H1 (cell line): ENCODE results near the gene PPIL3. TPM values are rescaled to one million over a fixed set of nuclear protein-coding genes. Genes with fewer than 3 reads are reported as not detected.

ENCODE experiments used
- CTCF ChIA-PET: fragments of 300-600 bp; sonication (Branson Sonifier 250); formaldehyde crosslinking; loops from one replicate; lab custom pipeline; 2021; ENCODE audit not compliant: partially characterized antibody; lab: Charles Lee
- POLR2A ChIA-PET: fragments of 300-600 bp; sonication (Branson Sonifier 250); formaldehyde crosslinking; loops from one replicate; lab custom pipeline; 2021; ENCODE audit warnings: inconsistent platforms; ENCODE audit not compliant: partially characterized antibody; lab: Charles Lee
- DNase-seq, 2 experiments: peaks; one replicate each; pipeline versions ENCODE4 v3.0.0 to v3.0.0-alpha.2; 2010 to 2022; ENCODE audit warnings: low spot score in 2 of 2, low read depth in 1 of 2, mixed read lengths in 1 of 2
- FAIRE-seq: peaks from 2 replicates; lab custom pipeline; 2011; peaks lifted over from hg19 to GRCh38; lab: Jason Lieb, UNC
- H2AFZ ChIP-seq: 2 replicates; pipeline ENCODE4 v1.8.1; 2012; ENCODE audit warnings: low read length, inconsistent platforms
- H2AK5ac ChIP-seq: 2 replicates; pipeline ENCODE4 v1.6.1; 2013; ENCODE audit warnings: low read depth, low read length
- H2BK120ac ChIP-seq: replicated peaks from 2 replicates; pipeline ENCODE3; 2013; ENCODE audit warnings: low read depth, low read length, inconsistent platforms
- H2BK12ac ChIP-seq: 2 replicates; pipeline ENCODE4 v1.6.1; 2013; ENCODE audit warnings: low read depth, low read length
- H2BK15ac ChIP-seq: 2 replicates; pipeline ENCODE4 v1.6.1; 2013; ENCODE audit warnings: low read length
- H2BK20ac ChIP-seq: 2 replicates; pipeline ENCODE4 v1.6.1; 2013; ENCODE audit warnings: low read length
- H2BK5ac ChIP-seq: 2 replicates; pipeline ENCODE4 v1.6.1; 2013; ENCODE audit warnings: low read depth, low read length
- H3K14ac ChIP-seq: 2 replicates; pipeline ENCODE4 v1.6.1; 2013; ENCODE audit warnings: inconsistent platforms; ENCODE audit not compliant: insufficient read length
- H3K18ac ChIP-seq: 2 replicates; pipeline ENCODE4 v1.6.1; 2013; ENCODE audit warnings: low read length; ENCODE audit errors: extremely low read depth
- H3K23ac ChIP-seq: 2 replicates; pipeline ENCODE4 v1.6.1; 2013; ENCODE audit warnings: inconsistent platforms; ENCODE audit not compliant: insufficient read length
- H3K23me2 ChIP-seq: 2 replicates; pipeline ENCODE4 v1.6.1; 2013; ENCODE audit warnings: low read depth, low read length
- H3K27ac ChIP-seq: 2 replicates; pipeline ENCODE4 v1.6.1; 2011; ENCODE audit warnings: low read depth, low read length, inconsistent platforms
- H3K27me3 ChIP-seq, 4 experiments: replicated peaks in 1 of 4; 1 replicate in 1 of 4; 2 replicates in 3 of 4; pipeline versions ENCODE4 v1.6.1 to v1.8.1; 2011 to 2013; ENCODE audit warnings: low read length in 3 of 4, mild to moderate bottlenecking in 3 of 4, inconsistent platforms in 2 of 4, mixed read lengths in 2 of 4, moderate library complexity in 1 of 4; ENCODE audit not compliant: control insufficient read depth in 3 of 4, insufficient read depth in 3 of 4; ENCODE audit errors: extremely low read depth in 1 of 4
- H3K36me3 ChIP-seq, 4 experiments: 2 replicates each; pipeline versions ENCODE4 v1.6.1 to v1.8.1; 2011 to 2013; ENCODE audit warnings: mild to moderate bottlenecking in 4 of 4, low read length in 3 of 4, moderate library complexity in 2 of 4, control low read depth in 1 of 4, inconsistent platforms in 1 of 4; ENCODE audit not compliant: insufficient read depth in 4 of 4, control insufficient read depth in 2 of 4
- H3K4ac ChIP-seq: replicated peaks from 2 replicates; pipeline ENCODE3; 2013; ENCODE audit warnings: low read length, low read depth, mixed read lengths, inconsistent platforms; ENCODE audit not compliant: insufficient read length
- H3K4me1 ChIP-seq, 4 experiments: replicated peaks in 1 of 4; 1 replicate in 1 of 4; 2 replicates in 3 of 4; pipeline versions ENCODE4 v1.6.1 to v1.8.1; 2011 to 2013; ENCODE audit warnings: low read length in 3 of 4, inconsistent platforms in 2 of 4, mixed read lengths in 1 of 4; ENCODE audit not compliant: insufficient read depth in 4 of 4, control insufficient read depth in 3 of 4
- H3K4me2 ChIP-seq, 2 experiments: 2 replicates each; pipeline versions ENCODE4 v1.6.1 to v1.8.1; 2011 to 2013; ENCODE audit warnings: low read depth in 2 of 2, low read length in 2 of 2, control low read depth in 1 of 2, inconsistent platforms in 1 of 2, mild to moderate bottlenecking in 1 of 2; ENCODE audit not compliant: insufficient read depth in 1 of 2
- H3K4me3 ChIP-seq, 4 experiments: fragments of 200-600, 300-600 bp in 1 of 4; sonication (generic), shearing (Covaris generic), sonication (Bioruptor Twin) in 1 of 4; 2 replicates each; pipeline versions ENCODE4 v1.5.1 to v1.8.1; 2011 to 2016; ENCODE audit warnings: low read length in 4 of 4, low read depth in 3 of 4, control low read depth in 2 of 4, inconsistent platforms in 2 of 4, mild to moderate bottlenecking in 2 of 4, mixed read lengths in 1 of 4, moderate library complexity in 1 of 4; ENCODE audit not compliant: insufficient read depth in 2 of 4; ENCODE audit errors: extremely low read depth in 1 of 4
- H3K56ac ChIP-seq: replicated peaks from 2 replicates; pipeline ENCODE3; 2013; ENCODE audit warnings: low read depth, mild to moderate bottlenecking, mixed read lengths, low read length, inconsistent platforms; ENCODE audit not compliant: insufficient read length
- H3K79me1 ChIP-seq: 2 replicates; pipeline ENCODE4 v1.6.1; 2013; ENCODE audit warnings: low read depth, low read length, control low read depth
- H3K79me2 ChIP-seq, 2 experiments: 2 replicates each; pipeline versions ENCODE4 v1.6.1 to v1.8.1; 2012 to 2013; ENCODE audit warnings: low read length in 2 of 2, mild to moderate bottlenecking in 2 of 2, inconsistent platforms in 1 of 2; ENCODE audit not compliant: insufficient read depth in 2 of 2, control insufficient read depth in 1 of 2
- H3K9ac ChIP-seq, 4 experiments: replicated peaks in 1 of 4; 1 replicate in 1 of 4; 2 replicates in 3 of 4; pipeline versions ENCODE4 v1.6.1 to v1.8.1; 2011 to 2013; ENCODE audit warnings: low read depth in 3 of 4, low read length in 3 of 4, control low read depth in 2 of 4, mild to moderate bottlenecking in 2 of 4, moderate library complexity in 2 of 4, inconsistent platforms in 1 of 4; ENCODE audit errors: extremely low read depth in 1 of 4
- H3K9me3 ChIP-seq, 2 experiments: 2 replicates each; pipeline versions ENCODE4 v1.6.1 to v1.8.1; 2012 to 2013; ENCODE audit warnings: mild to moderate bottlenecking in 2 of 2, moderate library complexity in 2 of 2, control low read depth in 1 of 2, inconsistent platforms in 1 of 2, low read depth in 1 of 2, low read length in 1 of 2, mixed read lengths in 1 of 2; ENCODE audit not compliant: insufficient read depth in 2 of 2
- H4K20me1 ChIP-seq, 2 experiments: replicated peaks in 1 of 2; 2 replicates each; pipeline versions ENCODE3 to v1.8.1; 2011 to 2013; ENCODE audit warnings: inconsistent platforms in 2 of 2, low read length in 2 of 2, mild to moderate bottlenecking in 1 of 2; ENCODE audit not compliant: insufficient read depth in 2 of 2, control insufficient read depth in 1 of 2
- H4K5ac ChIP-seq: 2 replicates; pipeline ENCODE4 v1.6.1; 2013; ENCODE audit warnings: low read length, low read depth, mixed read lengths, inconsistent platforms; ENCODE audit not compliant: insufficient read length
- H4K8ac ChIP-seq: 2 replicates; pipeline ENCODE4 v1.8.0; 2013; ENCODE audit warnings: mild to moderate bottlenecking, moderate library complexity, low read length, inconsistent platforms; ENCODE audit not compliant: insufficient read depth; ENCODE audit errors: extremely low read depth
- H4K91ac ChIP-seq: replicated peaks from 2 replicates; pipeline ENCODE3; 2013; ENCODE audit warnings: low read length, mixed read lengths, inconsistent platforms; ENCODE audit not compliant: insufficient read length
- BRCA1 ChIP-seq: IDR thresholded peaks from 2 replicates; pipeline ENCODE4 v1.6.1; 2012; ENCODE audit warnings: low read depth, low read length, improper control_type of control experiment
- KDM4A ChIP-seq: IDR thresholded peaks from one replicate; pipeline ENCODE4 v1.7.1; 2012; ENCODE audit warnings: low read depth, mild to moderate bottlenecking, moderate library complexity, low read length, inconsistent platforms; ENCODE audit not compliant: severe bottlenecking
- KDM5A ChIP-seq: fragments of 200-600 bp; IDR thresholded peaks from 2 replicates; pipeline ENCODE4 v1.7.1; 2012; ENCODE audit warnings: mild to moderate bottlenecking, low read length, inconsistent platforms, mixed read lengths
- POU5F1 ChIP-seq: IDR thresholded peaks from 2 replicates; pipeline ENCODE4 v1.6.1; 2011; ENCODE audit warnings: low read depth, mild to moderate bottlenecking, low read length, moderate library complexity
- SIRT6 ChIP-seq: IDR thresholded peaks from one replicate; pipeline ENCODE4 v1.7.1; 2012; ENCODE audit warnings: low read length, inconsistent platforms
- WGBS, 2 experiments: shearing (Covaris generic) in 1 of 2; methylation state at CpG; one replicate each; pipeline versions ENCODE4 v1.1.6 to v1.1.7; 2013 to 2015; ENCODE audit warnings: low lambda C conversion rate in 2 of 2, mixed read lengths in 2 of 2, inconsistent platforms in 1 of 2, low coverage in 1 of 2, missing lambda C conversion rate in 1 of 2; ENCODE audit not compliant: insufficient replicate concordance in 2 of 2, insufficient coverage in 1 of 2, insufficient read length in 1 of 2; ENCODE audit errors: extremely low coverage in 1 of 2, missing lambda C conversion rate in 1 of 2; 5-methylcytosine and 5-hydroxymethylcytosine counted together
- polyA plus RNA-seq, 7 experiments: library from polyadenylated mRNA; depleted of rRNA in 3 of 7; stranded (reverse) in 5 of 7; unstranded in 2 of 7; fragments of >200 nt in 5 of 7; fragments of 200-250 nt in 2 of 7; gene quantifications; 1 replicate in 5 of 7; 2 replicates in 1 of 7; 4 replicates in 1 of 7; pipeline versions ENCODE4 v1.2.1 to v1.2.3, GENCODE V29; 2011 to 2013; ENCODE audit warnings: missing spikeins in 2 of 7, mixed read lengths in 2 of 7
- total RNA-seq: library from RNA; stranded (reverse); fragmentation: NEBNext Ultra II Directional; extraction: Animal tissue kit (Norgen Biotek cat#: 25700); gene quantifications from 2 replicates; pipeline ENCODE4 v1.2.1, GENCODE V29; 2021
- TF ChIP-seq, protein P1 (sequence below): IDR thresholded peaks from 2 replicates; pipeline ENCODE4 v1.6.1; 2011; ENCODE audit warnings: low read depth, mild to moderate bottlenecking, low read length; ENCODE audit not compliant: insufficient read depth

The PPIL3 gene
- total and polyA plus RNA-seq, 2 of the 8 experiments (the other 6 are each of a cell fraction or from before 2014, with no cell fraction given): 30.4 to 48.7 TPM

DNA sequence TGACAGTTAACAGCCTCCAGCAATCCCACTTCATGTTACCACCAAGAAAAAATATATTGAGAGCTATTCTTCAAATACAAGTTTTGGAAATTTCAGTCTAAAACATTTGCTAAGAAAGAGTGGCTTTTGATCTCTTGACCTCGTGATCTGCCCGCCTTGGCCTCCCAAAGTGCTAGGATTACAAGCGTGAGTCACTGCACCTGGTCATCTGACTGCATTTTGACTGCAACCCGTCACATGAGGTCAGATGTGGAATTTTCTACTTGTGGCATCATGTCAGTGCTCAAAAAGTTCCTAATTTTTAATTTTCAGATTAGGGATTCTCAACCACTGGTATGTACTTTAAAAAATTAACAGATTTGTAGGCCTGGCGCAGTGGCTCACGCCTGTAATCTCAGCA, 15.3 kb downstream of the PPIL3 start:
- Histone ChIP-seq H3K79me1 (no peaks in the 10 kb centered on the region), H4K91ac (no peak overlapping the region), H3K18ac (no peak overlapping the region), H2BK120ac (no peak overlapping the region), H3K27me3 (no peaks in the 10 kb centered on the region), H4K5ac (no peak overlapping the region), H3K4ac (no peak overlapping the region), H3K79me2 (no peaks in the 10 kb centered on the region), H3K14ac (no peak overlapping the region), H3K36me3 (peaks cover 5 to 33% (median 15%) of the 10 kb centered on the region in 4 experiments; a peak in 7 of 8 replicates), H3K4me1 (no peaks in the 10 kb centered on the region), H2BK20ac (no peak overlapping the region), H2AK5ac (no peak overlapping the region), H4K20me1 (no peaks in the 10 kb centered on the region), H3K4me3 (no peak overlapping the region), H2BK5ac (no peak overlapping the region), H3K9me3 (no peaks in the 10 kb centered on the region), H3K9ac (no peak overlapping the region), H2BK15ac (no peak overlapping the region), H2BK12ac (no peak overlapping the region), H3K56ac (no peak overlapping the region), H4K8ac (no peak overlapping the region), H3K23me2 (no peaks in the 10 kb centered on the region), H3K23ac (no peak overlapping the region), H3K27ac (no peak overlapping the region), H3K4me2 (no peak overlapping the region), H2AFZ (no peak overlapping the region)
- TF ChIP-seq KDM5A (no peak), KDM4A (no peak), SIRT6 (no peak), BRCA1 (no peak), POU5F1 (no peak)
- TF ChIP-seq, protein P1, sequence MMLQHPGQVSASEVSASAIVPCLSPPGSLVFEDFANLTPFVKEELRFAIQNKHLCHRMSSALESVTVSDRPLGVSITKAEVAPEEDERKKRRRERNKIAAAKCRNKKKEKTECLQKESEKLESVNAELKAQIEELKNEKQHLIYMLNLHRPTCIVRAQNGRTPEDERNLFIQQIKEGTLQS: no peak
- ChIA-PET CTCF (interaction anchor here (1.0 kb wide), 1 partner anchor 28 kb away, joined by 3 read pairs; no protein-coding TSS in a partner anchor), POLR2A (no interaction called here)
- DNase-seq (no peak), FAIRE-seq (no peak)
- 89% methylated on average over 6 of the region's 6 CpGs; no CpG with 5 or more reads in 1 of the 2 experiments for WGBS, 2 experiments
